Measurements from ENCODE around the gene PTPRM. TPM values are rescaled to one million over a fixed set of nuclear protein-coding genes. Genes with fewer than 3 reads are reported as not detected.

PTPRM gene
- total RNA-seq, 1 experiment from 2014 or later = 45.6 TPM

GRCh38 chr18:8107426-8107825 is 540.3 kb downstream of the PTPRM start:
- intact Hi-C loops (cut with micrococcal nuclease) = no loop called here
- no peak overlapping the region for H2AFZ ChIP-seq (ENCODE audit: low read length)
- H4K20me1 ChIP-seq (ENCODE audit: low read length) = no peaks in the 10 kb centered on the region
- H3F3A ChIP-seq (ENCODE audit: low read length, unreplicated experiment) = no peaks in the 10 kb centered on the region
- no peaks in the 10 kb centered on the region for H3K79me2 ChIP-seq (ENCODE audit: low read length)
- H3K27ac ChIP-seq (ENCODE audit: low read length) = no peak overlapping the region
- H3K27me3 ChIP-seq (ENCODE audit: low read length) = no peaks in the 10 kb centered on the region
- H3K4me3 ChIP-seq (ENCODE audit: low read length) = no peak overlapping the region
- TF ChIP-seq EZH2phosphoT487 (IDR thresholded peaks at IDR 0.05; ENCODE audit: borderline replicate concordance, low read length) (no peak), CTCF (conservative IDR thresholded peaks at IDR 0.05; ENCODE audit: low read depth, low read length) (no peak), EZH2 (IDR thresholded peaks at IDR 0.05; ENCODE audit: low read length, unreplicated experiment) (no peak)
- H3K4me2 ChIP-seq (ENCODE audit: low read length) = no peak overlapping the region
- H3K36me3 ChIP-seq (ENCODE audit: low read depth, low read length) = peaks cover 10% of the 10 kb centered on the region
- H3K9me2 ChIP-seq (replicated peaks; ENCODE audit: low read length) = no peaks in the 10 kb centered on the region
- ATAC-seq (no peak), DNase-seq (no peak)
- no peaks in the 10 kb centered on the region for H3K4me1 ChIP-seq (ENCODE audit: insufficient read depth, low read length)
- ChIA-PET POLR2A (ENCODE audit: unreplicated experiment) (no interaction called here), CTCF (no interaction called here)
- no peak overlapping the region for H3K9ac ChIP-seq (ENCODE audit: low read length)
- BruUV-seq (replicated peaks) = no TSS peak
- H3K9me3 ChIP-seq (ENCODE audit: low read length) = no peaks in the 10 kb centered on the region

GRCh38 chr18:8114480-8114879 is 547.4 kb downstream of the PTPRM start:
- POLR2A ChIA-PET (ENCODE audit: unreplicated experiment) = no interaction called here
- Histone ChIP-seq H3K9me2 (replicated peaks; ENCODE audit: low read length) (no peaks in the 10 kb centered on the region), H3K27ac (ENCODE audit: low read length) (no peak overlapping the region), H3K79me2 (ENCODE audit: low read length) (no peaks in the 10 kb centered on the region), H3K27me3 (ENCODE audit: low read length) (no peaks in the 10 kb centered on the region), H3K4me3 (ENCODE audit: low read length) (no peak overlapping the region), H3K4me2 (ENCODE audit: low read length) (no peak overlapping the region), H3K4me1 (ENCODE audit: insufficient read depth, low read length) (peaks cover 32% of the 10 kb centered on the region), H3K9me3 (ENCODE audit: low read length) (no peaks in the 10 kb centered on the region), H2AFZ (ENCODE audit: low read length) (no peak overlapping the region), H3K36me3 (ENCODE audit: low read depth, low read length) (no peaks in the 10 kb centered on the region), H3K9ac (ENCODE audit: low read length) (no peak overlapping the region), H4K20me1 (ENCODE audit: low read length) (no peaks in the 10 kb centered on the region), H3F3A (ENCODE audit: low read length, unreplicated experiment) (peaks cover 11% of the 10 kb centered on the region)
- no TSS peak for BruUV-seq (replicated peaks)
- intact Hi-C loops (cut with micrococcal nuclease) = loop anchor here (10.0 kb wide), 2 partner anchors 210 to 370 kb away; no protein-coding TSS in a partner anchor
- no peak for ATAC-seq
- DNase-seq = no peak
- CTCF ChIA-PET = no interaction called here
- no peak for TF ChIP-seq CTCF (conservative IDR thresholded peaks at IDR 0.05; ENCODE audit: low read depth, low read length)
- TF ChIP-seq EZH2phosphoT487 (IDR thresholded peaks at IDR 0.05; ENCODE audit: borderline replicate concordance, low read length) = no peak
- no peak for TF ChIP-seq EZH2 (IDR thresholded peaks at IDR 0.05; ENCODE audit: low read length, unreplicated experiment)

- Histone ChIP-seq H3K27ac (ENCODE audit: low read length) (peak overlapping the region; percentile 93), H3K79me2 (ENCODE audit: low read length) (no peaks in the 10 kb centered on the region), H3K9me3 (ENCODE audit: low read length) (no peaks in the 10 kb centered on the region), H2AFZ (ENCODE audit: low read length) (0 out of 2 replicates have a peak overlapping the region, but pooled peaks have one; percentile 18), H3F3A (ENCODE audit: low read length, unreplicated experiment) (peaks cover 11% of the 10 kb centered on the region), H3K9ac (ENCODE audit: low read length) (peak overlapping the region; percentile 59), H3K36me3 (ENCODE audit: low read depth, low read length) (no peaks in the 10 kb centered on the region), H3K27me3 (ENCODE audit: low read length) (no peaks in the 10 kb centered on the region), H4K20me1 (ENCODE audit: low read length) (no peaks in the 10 kb centered on the region), H3K4me2 (ENCODE audit: low read length) (peak overlapping the region; percentile 66), H3K4me3 (ENCODE audit: low read length) (peak overlapping the region; percentile 31; the same call in 1 of the 2 replicates), H3K9me2 (replicated peaks; ENCODE audit: low read length) (no peaks in the 10 kb centered on the region), H3K4me1 (ENCODE audit: insufficient read depth, low read length) (peaks cover 32% of the 10 kb centered on the region)
- no TSS peak for BruUV-seq (replicated peaks)
- CTCF ChIA-PET = interaction anchor here (1.0 kb wide), 1 partner anchor 273 kb away, joined by 3 read pairs; no protein-coding TSS in a partner anchor
- ATAC-seq (peak; percentile 99), DNase-seq (peak; percentile 93)
- POLR2A ChIA-PET (ENCODE audit: unreplicated experiment) = no interaction called here
- intact Hi-C loops (cut with micrococcal nuclease) = loop anchor here (1.0 to 10.0 kb wide), 4 partner anchors 169 to 368 kb away; no protein-coding TSS in a partner anchor
- no peak for TF ChIP-seq CTCF (conservative IDR thresholded peaks at IDR 0.05; ENCODE audit: low read depth, low read length)
- TF ChIP-seq EZH2 (IDR thresholded peaks at IDR 0.05; ENCODE audit: low read length, unreplicated experiment) = no peak
- TF ChIP-seq EZH2phosphoT487 (IDR thresholded peaks at IDR 0.05; ENCODE audit: borderline replicate concordance, low read length) = no peak
These were observed 549.4 kb downstream of the PTPRM start for GRCh38 chr18:8116341-8117005.
